Activated T-helper 1 cell treated with anti-CD3 and anti-CD28 coated beads, Interleukin-12 subunit alpha, Interleukin-12 subunit beta, Interleukin-2, Interleukin-4 antibody, amounts not matched to agents 30 ng/mL and 10 ng/mL and 1 ng/mL, durations not matched to agents 14 hours and 24 hours and 36 hours (primary cell): ENCODE data around the gene ARHGEF2. TPM values are rescaled to one million over a fixed set of nuclear protein-coding genes. Genes with fewer than 3 reads are reported as not detected.
A peak's percentile ranks its signal among the peaks of the same experiment; 100 is the strongest.

Source experiments
- DNase-seq: peaks from one replicate; pipeline ENCODE4 v3.0.0; 2021; ENCODE audit warnings: low spot score
- H3K27ac Mint-ChIP-seq: one replicate; pipeline ENCODE4 v1.8.0; 2021; ENCODE audit warnings: mild to moderate bottlenecking, mixed read lengths
- H3K27me3 Mint-ChIP-seq: one replicate; pipeline ENCODE4 v1.8.0; 2022; ENCODE audit warnings: mild to moderate bottlenecking, moderate library complexity, mixed read lengths; ENCODE audit not compliant: insufficient read depth
- H3K36me3 Mint-ChIP-seq: one replicate; pipeline ENCODE4 v1.8.0; 2021; ENCODE audit warnings: low read depth, mixed read lengths
- H3K4me1 Mint-ChIP-seq: one replicate; pipeline ENCODE4 v1.8.0; 2021; ENCODE audit warnings: low read depth, mixed read lengths
- H3K4me3 Mint-ChIP-seq: one replicate; pipeline ENCODE4 v1.8.0; 2021; ENCODE audit warnings: mild to moderate bottlenecking, moderate library complexity, mixed read lengths
- H3K9me3 Mint-ChIP-seq: one replicate; pipeline ENCODE4 v1.8.0; 2021; ENCODE audit warnings: mixed read lengths
- intact Hi-C: fragments of 100-400 bp; cut with micrococcal nuclease; formaldehyde crosslinking; loops from one replicate; pipeline ENCODE4 v1.15.1; 2024
- total RNA-seq: library from RNA; stranded (reverse); gene quantifications from 2 replicates; pipeline ENCODE4 v1.2.3, GENCODE V29; 2022

ARHGEF2 gene
- total RNA-seq, 1 donor from 2014 or later = 222 TPM

DNA sequence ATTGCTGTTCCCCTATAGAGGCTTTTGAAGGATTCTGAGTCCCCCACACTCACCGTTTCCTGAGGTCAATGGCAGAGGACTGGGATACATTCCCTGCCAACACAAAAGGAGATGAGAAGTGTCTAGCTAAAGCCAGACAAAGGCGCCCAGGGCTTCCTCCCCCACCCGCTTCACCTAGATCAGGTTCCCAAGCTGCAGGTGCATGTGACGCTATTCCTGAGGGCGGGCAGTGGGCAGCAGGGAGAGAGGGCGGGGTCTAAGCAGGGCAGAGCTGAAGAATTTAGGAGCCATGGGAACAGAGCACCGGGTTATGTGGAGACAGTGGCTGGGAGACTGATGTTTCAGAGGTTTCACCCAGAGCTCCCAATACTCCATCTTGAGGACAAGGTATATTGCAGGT lies 6.0 kb upstream of the ARHGEF2 start:
- Mint-ChIP-seq H3K27me3 (no peaks in the 10 kb centered on the region), H3K4me3 (no peak overlapping the region), H3K9me3 (no peaks in the 10 kb centered on the region), H3K27ac (no peak overlapping the region), H3K36me3 (peaks cover 7% of the 10 kb centered on the region), H3K4me1 (peaks cover 47% of the 10 kb centered on the region)
- intact Hi-C loops = no loop called here
- no peak for DNase-seq

DNA sequence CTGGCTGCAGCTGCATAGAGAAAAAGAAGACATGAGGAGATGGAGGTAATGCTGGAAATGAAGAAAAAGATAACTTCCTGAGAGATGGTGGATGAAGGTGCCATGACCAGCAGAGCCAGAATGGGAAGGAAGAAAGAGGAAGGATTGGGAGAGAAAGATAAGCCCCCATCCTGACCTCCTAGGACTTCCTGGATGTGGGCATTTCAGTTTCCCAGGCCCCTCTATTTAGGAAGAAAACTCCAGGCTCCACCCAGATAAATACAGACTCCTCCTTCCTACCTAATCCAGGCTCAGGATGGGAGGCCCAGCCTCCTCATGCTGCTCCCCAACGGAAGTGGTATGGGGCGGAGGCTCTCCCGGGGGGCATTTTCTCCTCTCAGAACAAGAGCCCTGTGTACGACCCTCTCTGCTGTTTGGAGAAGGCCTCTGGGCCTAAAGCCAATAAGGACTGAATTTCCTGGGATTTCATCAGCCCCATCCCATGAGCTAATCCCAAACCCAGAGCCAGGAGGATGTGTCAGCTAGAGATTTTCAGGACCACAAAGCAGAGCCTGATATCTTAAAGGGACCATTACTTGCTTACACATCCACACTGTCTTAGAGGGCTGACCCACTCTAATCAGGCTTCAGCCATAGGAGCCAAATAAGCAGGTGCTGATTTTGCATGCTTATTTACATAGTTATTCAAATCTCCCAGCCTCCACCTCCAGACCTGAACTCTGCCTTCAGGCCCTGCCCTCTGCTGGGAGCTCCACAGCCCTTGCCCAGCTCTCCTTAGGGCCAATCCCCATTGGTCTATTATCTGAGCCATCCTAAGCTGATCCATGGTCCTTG lies 5.1 kb upstream of the ARHGEF2 start:
- H3K27ac Mint-ChIP-seq = no peak overlapping the region
- peaks cover 7% of the 10 kb centered on the region for H3K36me3 Mint-ChIP-seq
- no peaks in the 10 kb centered on the region for H3K9me3 Mint-ChIP-seq
- no peaks in the 10 kb centered on the region for H3K27me3 Mint-ChIP-seq
- intact Hi-C loops = no loop called here
- no peak for DNase-seq
- H3K4me1 Mint-ChIP-seq = peaks cover 39% of the 10 kb centered on the region
- no peak overlapping the region for H3K4me3 Mint-ChIP-seq

DNA sequence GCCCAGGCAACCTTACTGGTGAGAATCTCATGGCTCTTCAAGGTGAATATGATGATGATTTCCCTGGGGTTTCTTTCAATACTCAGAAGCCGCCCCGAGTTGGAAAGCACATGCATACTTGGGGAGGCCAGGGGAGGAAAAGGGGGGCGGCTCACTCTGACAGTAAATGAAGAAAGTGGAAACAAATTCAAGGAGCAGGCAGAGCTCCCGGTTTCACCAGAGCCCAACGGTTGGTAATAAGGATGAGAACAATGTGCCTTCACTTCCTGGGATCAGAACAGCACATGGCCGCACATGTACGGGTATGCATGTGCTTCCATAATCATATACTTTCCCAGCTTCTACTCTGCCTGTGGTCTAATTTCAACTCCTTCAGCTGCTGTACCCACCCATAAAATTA lies 3.8 kb upstream of the ARHGEF2 start:
- Mint-ChIP-seq H3K36me3 (peaks cover 13% of the 10 kb centered on the region), H3K27me3 (no peaks in the 10 kb centered on the region), H3K4me3 (peak overlapping the region; percentile 49), H3K27ac (peak overlapping the region; percentile 74), H3K9me3 (no peaks in the 10 kb centered on the region), H3K4me1 (peaks cover 44% of the 10 kb centered on the region)
- intact Hi-C loops = no loop called here
- no peak for DNase-seq

DNA sequence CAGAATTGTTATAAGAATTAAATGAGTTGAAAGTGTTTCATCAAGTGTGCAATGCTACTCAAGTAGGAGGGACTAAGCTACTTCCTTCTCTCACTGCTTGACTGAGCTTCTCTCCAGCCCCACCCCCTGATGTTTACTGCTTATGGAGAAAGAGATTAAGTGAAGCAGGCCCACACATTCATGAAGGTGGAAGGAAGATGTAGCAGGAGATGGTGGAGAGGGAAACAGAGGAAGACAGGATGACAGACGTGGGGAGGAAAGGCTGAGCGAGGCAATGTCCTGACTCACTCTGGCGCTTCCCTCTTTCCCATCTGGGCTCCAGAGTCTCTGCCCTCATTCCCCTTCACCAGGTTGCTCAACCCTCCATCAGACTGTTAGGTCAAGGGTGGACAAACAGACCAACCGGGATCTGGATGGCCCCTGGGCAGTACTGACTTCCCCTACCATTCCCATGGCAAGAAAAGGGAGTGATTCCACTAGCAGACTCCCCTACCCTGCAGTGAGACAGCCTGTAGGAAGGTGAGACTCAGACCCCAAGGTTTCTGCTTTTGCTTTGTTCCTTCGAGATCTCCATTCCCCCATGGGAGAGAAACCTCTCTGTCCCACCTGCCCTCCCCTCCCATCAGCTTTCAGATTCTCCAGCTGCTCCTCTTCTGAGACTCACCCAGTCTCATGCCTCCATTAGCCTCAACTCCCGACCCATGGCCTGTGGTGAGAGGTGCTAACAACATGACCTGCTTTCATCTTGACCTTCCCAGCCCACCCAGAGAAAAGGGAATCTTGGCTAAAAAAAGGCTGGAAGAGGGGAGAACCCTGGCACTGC lies 3.1 kb upstream of the ARHGEF2 start:
- Mint-ChIP-seq H3K4me3 (peak overlapping the region; percentile 92), H3K27me3 (no peaks in the 10 kb centered on the region), H3K4me1 (peaks cover 50% of the 10 kb centered on the region), H3K9me3 (no peaks in the 10 kb centered on the region), H3K36me3 (peaks cover 17% of the 10 kb centered on the region), H3K27ac (peak overlapping the region; percentile 95)
- DNase-seq = peak; percentile 19
- intact Hi-C loops = no loop called here

DNA sequence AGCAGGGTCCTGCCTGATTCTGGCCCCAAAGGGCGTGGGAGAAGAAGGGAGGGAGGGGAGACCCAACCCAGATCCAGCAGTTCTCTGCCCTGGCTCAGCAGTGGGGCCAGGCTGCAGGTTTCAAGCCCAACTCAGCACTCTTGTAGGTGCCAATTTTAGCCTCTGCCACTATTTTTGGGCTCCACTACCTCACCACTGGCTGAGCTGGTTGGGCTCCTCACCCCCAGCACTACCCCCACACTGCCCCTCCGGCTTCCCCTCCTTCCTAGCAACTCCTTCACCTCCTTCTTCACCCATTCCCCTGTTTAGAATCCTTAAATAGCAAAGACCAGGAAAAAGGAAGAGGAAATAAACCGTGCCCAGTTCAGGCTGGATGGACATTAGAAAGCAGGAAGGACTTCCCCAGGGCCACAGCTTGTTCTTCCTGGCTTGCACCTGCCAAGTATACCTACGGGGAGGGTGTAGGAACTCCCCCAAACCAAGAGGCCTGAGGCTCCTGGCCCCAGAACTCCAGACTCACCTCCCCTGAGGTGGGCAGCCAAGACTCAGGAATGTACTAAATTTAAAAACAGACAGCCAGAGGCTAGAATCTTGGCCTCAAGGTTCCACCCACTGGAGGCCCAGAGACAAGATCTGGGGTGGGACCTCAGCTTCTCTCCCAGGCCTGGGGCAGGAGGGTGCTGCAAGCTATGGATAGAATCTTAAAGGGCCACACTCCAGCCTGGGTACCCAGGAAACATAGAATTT lies 1.4 kb upstream of the ARHGEF2 start:
- DNase-seq = no peak
- Mint-ChIP-seq H3K27me3 (no peaks in the 10 kb centered on the region), H3K27ac (peak overlapping the region; percentile 95), H3K4me1 (peaks cover 67% of the 10 kb centered on the region), H3K36me3 (peaks cover 31% of the 10 kb centered on the region), H3K9me3 (no peaks in the 10 kb centered on the region), H3K4me3 (peak overlapping the region; percentile 92)
- intact Hi-C loops = loop anchor here (1.0 to 10.0 kb wide), 4 partner anchors 68 to 657 kb away; partner anchors contain the start of genes RIT1 and RUSC1

DNA sequence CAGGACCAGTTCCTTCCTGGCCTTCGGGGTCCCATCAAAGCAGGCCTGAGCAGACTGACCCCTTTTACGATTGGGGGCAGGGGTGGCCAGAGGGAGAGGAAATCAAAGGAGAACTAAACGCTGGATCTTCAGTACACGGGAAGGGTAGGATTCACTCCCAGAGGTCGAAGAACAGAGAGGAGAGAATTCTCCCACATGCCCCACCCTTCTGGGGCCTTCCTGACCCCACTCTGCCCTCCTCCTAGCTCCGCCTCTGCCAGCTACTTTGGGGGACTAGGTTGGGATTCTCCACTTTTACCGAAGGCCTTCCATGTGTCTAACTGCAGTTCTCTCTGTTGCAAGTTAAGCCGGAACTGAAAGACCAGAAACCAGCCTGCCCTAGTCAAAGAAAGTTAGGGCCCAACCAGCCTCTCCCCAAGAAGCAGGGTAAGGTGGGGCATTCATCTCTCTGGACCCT lies 654 bp upstream of the ARHGEF2 start:
- intact Hi-C loops = loop anchor here (1.0 to 10.0 kb wide), 8 partner anchors 41 to 657 kb away; partner anchors contain the start of genes KHDC4, LAMTOR2, RIT1 and RUSC1
- Mint-ChIP-seq H3K4me1 (peaks cover 75% of the 10 kb centered on the region), H3K36me3 (peaks cover 37% of the 10 kb centered on the region), H3K27ac (peak overlapping the region; percentile 95), H3K9me3 (no peaks in the 10 kb centered on the region), H3K4me3 (peak overlapping the region; percentile 92), H3K27me3 (no peaks in the 10 kb centered on the region)
- peak; percentile 5 for DNase-seq

DNA sequence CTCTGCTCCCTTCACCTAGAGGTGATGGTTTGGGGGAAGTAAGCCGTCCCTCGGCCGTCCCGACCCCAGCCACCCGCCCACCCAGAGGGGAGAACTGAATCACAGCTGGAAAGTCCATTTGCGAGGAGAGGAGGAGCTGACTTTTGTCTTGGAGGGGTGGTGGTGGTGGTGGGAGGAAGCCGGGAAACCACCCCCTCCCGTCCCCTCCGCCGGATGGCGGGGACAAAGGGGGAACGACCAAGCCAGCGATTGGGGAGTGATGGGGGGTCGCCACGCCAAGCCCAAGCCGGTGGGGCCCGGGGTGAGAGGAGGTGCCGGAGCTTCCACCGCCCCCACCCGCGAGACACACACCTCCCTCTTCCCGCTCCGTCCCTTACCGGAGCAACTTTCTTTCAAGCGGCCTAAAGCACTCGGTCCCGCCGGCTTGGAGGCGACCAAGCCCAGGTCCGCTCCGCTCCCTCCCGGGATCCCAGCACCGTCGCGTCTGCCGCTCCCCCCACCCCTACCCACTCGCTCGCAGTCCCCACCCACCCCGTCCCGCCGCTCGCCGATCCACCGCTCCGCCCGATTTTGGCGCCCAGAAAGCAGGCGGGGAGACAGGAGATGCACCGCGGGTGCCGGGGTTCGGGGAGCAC lies 540 bp downstream of the ARHGEF2 start:
- Mint-ChIP-seq H3K36me3 (peaks cover 39% of the 10 kb centered on the region), H3K27ac (peak overlapping the region; percentile 95), H3K9me3 (no peaks in the 10 kb centered on the region), H3K27me3 (no peaks in the 10 kb centered on the region), H3K4me1 (peaks cover 80% of the 10 kb centered on the region), H3K4me3 (peak overlapping the region; percentile 92)
- peak; percentile 32 for DNase-seq
- intact Hi-C loops = loop anchor here (1.0 to 10.0 kb wide), 8 partner anchors 11 to 656 kb away; partner anchors contain the start of genes KHDC4, LAMTOR2, RUSC1 and SSR2

DNA sequence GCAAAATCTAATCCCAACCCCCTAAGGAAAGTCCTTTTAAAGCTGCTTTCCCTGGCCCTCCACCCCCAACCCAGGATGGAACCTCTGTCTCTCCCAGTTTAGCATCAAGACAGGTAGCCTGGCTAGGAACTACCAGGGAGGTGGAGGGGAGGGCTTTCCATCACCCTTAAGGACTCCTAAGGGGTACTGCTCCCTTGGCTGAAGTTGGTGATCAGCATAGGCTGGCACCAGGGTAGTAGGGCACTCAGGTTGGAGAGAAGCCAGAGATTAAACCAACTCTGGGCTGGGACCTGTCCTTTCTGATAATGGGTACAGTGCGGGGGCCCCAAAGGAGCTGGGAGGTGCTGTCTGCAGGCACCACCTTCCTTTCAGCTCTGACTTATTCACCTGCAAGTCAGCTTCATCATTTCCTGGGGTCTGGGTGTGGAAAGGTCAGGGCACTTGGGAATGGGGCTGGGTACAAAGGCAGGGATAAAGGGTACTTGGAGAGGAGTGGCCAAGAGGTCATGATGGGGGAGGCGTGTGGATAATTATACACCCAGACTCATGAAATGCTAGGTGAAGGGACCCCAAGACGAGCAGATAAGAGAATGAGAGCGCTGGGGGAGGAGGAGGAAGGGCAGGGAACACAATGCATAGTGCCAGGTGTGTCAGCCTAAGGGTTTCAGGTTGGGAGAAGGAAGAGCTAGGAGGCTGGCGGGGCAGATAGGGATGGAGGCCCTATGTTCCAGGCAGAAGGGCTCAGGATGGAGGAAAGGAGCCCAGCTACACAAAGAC lies 1.2 kb downstream of the ARHGEF2 start:
- peaks cover 80% of the 10 kb centered on the region for H3K4me1 Mint-ChIP-seq
- intact Hi-C loops = loop anchor here (1.0 to 10.0 kb wide), 5 partner anchors 9 to 655 kb away; partner anchors contain the start of gene RUSC1
- H3K27me3 Mint-ChIP-seq = no peaks in the 10 kb centered on the region
- peak overlapping the region; percentile 92 for H3K4me3 Mint-ChIP-seq
- peak; percentile 11 for DNase-seq
- H3K36me3 Mint-ChIP-seq = peaks cover 42% of the 10 kb centered on the region
- H3K9me3 Mint-ChIP-seq = no peaks in the 10 kb centered on the region
- H3K27ac Mint-ChIP-seq = peak overlapping the region; percentile 95

DNA sequence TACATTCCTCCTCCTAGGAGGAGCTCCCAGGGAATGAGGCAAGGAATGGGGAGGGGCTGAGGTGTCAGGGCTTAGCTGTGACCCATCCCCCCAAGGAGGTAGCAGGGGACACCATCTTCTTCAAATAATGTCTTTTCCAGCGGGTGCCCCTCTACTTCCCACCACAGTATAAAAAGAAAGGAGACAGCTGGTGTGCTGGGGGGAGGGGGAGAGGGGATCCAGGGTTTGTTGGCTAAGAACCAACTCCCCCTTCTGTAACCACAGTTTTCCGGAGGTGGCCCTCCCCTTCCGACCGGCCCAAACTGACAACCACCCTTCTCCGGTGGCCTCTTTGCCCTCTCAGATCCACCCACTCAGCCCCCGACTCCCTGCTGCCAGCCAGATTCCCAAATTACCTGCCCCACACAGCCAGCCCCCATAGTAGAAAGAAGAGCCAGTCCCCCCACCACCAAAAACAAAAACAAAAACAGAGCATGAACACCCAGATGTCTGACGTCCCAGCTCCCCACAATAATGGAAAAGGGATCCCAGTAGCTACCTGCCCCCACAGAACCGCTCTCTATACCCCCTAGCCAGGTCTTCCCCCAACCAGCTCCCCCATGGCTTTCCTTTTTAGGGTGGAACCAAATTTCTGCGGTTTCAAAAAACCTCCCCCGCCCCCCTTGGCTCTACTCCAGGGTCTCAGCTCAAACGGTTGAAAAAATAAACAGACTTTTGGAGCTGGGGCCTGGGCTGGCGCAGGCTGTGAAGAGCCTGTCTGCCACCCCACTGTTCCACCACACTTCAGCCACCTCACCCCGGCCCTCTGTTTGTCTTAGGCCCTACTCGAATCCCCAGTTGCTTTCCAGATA lies 2.1 kb downstream of the ARHGEF2 start:
- peak; percentile 33 for DNase-seq
- Mint-ChIP-seq H3K9me3 (no peaks in the 10 kb centered on the region), H3K36me3 (peaks cover 38% of the 10 kb centered on the region), H3K27ac (peak overlapping the region; percentile 95), H3K4me3 (peak overlapping the region; percentile 92), H3K4me1 (peaks cover 80% of the 10 kb centered on the region), H3K27me3 (no peaks in the 10 kb centered on the region)
- intact Hi-C loops = loop anchor here (1.0 to 10.0 kb wide), 4 partner anchors 8 to 654 kb away; partner anchors contain the start of gene RUSC1

DNA sequence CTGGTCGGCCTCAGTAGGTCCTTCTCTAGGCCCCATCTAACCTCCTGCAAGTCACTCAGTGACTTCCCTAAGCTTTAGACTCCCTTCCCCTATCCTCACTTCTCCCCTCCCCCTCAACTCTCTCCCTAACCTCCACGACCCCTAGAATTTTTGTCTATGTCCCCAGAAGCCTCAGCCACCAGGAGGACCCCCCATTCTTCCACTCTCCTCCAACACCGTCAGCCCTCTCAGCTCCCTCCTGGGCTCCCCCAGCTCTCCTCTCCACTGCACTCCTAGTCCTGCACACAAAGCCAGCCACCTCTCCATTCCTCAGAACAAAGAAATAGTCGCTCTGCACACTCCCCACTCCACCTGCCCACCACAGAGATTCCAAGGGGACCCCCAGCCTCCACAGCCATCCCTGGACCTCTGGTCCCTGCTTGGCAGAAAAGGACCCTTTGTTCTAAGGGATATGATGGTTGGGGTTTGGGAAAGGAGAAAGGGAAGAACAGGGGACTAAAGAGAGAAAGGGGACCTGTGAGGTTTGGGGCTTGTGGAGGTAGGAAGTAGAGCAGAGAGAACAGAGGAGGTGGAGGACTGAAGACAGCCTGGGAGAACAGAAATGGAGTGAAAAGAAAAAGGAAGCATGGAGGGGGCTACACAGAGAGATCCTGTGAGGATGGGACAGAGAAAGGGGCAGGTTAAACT lies 2.8 kb downstream of the ARHGEF2 start:
- Mint-ChIP-seq H3K4me1 (peaks cover 80% of the 10 kb centered on the region), H3K4me3 (peak overlapping the region; percentile 92), H3K27me3 (no peaks in the 10 kb centered on the region), H3K27ac (peak overlapping the region; percentile 95), H3K36me3 (peaks cover 40% of the 10 kb centered on the region), H3K9me3 (no peaks in the 10 kb centered on the region)
- no peak for DNase-seq
- intact Hi-C loops = loop anchor here (1.0 to 10.0 kb wide), 4 partner anchors 7 to 653 kb away; partner anchors contain the start of gene RUSC1
